T47D (cell line): ENCODE data around the gene GPX5.
"Not testable (repeated sequence)": the region's sequence is repeated elsewhere in the genome, so short reads cannot be mapped to it uniquely, and the experiment has no call there.

ENCODE experiments used
- DNase-seq, 2 experiments: peaks; one replicate each; pipeline versions ENCODE4 v3.0.0 to v3.0.0-alpha.2; 2011 to 2012; ENCODE audit warnings: low read depth in 1 of 2, low spot score in 1 of 2
- JUND ChIP-seq: IDR thresholded peaks from 2 replicates; pipeline ENCODE4 v1.6.1; 2012; ENCODE audit warnings: low read depth
- in situ Hi-C: cut with HindIII; loops from 2 replicates; pipeline ENCODE4 v1.10.0; 2016; ENCODE audit warnings: low sequenced_read_pairs, low pct_unique_long_range_greater_than_20kb

The GPX5 gene

GRCh38 chr6:28497893-28498292 lies 27.8 kb upstream of the GPX5 start:
- in situ Hi-C loops = no loop called here
- no peak for TF ChIP-seq JUND
- DNase-seq = no peak

- in situ Hi-C loops = no loop called here
- TF ChIP-seq JUND = no peak
- no peak for DNase-seq
These were observed 24.4 kb upstream of the GPX5 start for GRCh38 chr6:28501259-28501658.

- DNase-seq, in situ Hi-C loops: not testable (repeated sequence)
These were observed 23.5 kb upstream of the GPX5 start for GRCh38 chr6:28502136-28502535.

DNA sequence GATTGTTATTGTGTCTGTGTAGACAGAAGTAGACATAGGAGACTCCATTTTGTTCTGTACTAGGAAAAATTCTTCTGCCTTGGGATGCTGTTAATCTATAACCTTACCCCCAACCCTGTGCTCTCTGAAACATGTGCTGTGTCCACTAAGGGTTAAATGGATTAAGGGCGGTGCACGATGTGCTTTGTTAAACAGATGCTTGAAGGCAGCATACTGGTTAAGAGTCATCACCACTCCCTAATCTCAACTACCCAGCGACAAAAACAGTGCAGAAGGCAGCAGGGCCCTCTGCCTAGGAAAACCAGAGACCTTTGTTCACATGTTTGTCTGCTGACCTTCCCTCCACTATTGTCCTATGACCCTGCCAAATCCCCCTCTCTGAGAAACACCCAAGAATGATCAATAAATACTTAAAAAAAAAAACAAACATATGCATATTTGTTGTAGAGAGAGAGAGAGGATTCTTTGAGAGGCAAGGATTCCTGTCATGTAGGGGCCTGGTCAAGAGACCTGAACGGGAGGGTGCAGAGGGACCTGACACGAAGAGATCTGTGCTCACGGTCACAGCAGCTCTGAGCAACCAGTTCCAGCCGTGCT lies 22.9 kb upstream of the GPX5 start:
- DNase-seq, in situ Hi-C loops: not testable (repeated sequence)

GRCh38 chr6:28505733-28506132 lies 19.9 kb upstream of the GPX5 start:
- TF ChIP-seq JUND = no peak
- no peak for DNase-seq
- in situ Hi-C loops = no loop called here

DNA sequence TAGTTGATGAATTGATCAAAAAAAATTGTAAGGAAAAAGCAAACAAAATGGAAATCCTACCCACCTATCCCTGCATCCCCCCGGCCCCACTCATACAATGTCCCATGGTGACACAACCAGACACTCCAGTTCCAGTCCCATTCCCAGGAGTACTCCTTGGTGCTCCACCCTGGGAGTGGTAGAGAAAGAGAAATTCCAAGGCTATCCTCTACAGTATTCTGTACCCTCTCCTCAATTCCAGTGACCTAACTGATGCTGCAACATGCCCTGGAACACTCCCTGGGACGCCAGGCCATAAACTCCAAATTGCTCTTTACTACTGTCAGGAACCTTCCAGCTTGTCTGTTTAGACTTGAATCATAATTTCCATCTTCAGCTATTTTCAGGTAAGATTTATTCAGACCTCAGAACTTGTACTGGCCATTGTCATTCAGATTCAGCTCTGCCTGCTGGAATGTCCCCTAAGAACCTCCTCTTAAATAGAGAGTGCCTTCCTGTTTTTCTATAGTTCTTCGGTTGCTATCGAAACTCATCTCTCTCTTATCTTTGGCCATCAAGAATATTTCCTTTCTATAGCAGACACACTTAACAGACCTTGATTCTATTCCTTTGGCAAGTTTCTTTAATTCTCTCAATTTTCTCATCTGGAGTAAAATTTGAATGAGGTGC lies 18.7 kb upstream of the GPX5 start:
- TF ChIP-seq JUND = no peak
- in situ Hi-C loops = no loop called here
- no peak for DNase-seq

- DNase-seq = no peak
- TF ChIP-seq JUND = no peak
- in situ Hi-C loops = no loop called here
These were observed 13.9 kb upstream of the GPX5 start for GRCh38 chr6:28511628-28512300.

DNA sequence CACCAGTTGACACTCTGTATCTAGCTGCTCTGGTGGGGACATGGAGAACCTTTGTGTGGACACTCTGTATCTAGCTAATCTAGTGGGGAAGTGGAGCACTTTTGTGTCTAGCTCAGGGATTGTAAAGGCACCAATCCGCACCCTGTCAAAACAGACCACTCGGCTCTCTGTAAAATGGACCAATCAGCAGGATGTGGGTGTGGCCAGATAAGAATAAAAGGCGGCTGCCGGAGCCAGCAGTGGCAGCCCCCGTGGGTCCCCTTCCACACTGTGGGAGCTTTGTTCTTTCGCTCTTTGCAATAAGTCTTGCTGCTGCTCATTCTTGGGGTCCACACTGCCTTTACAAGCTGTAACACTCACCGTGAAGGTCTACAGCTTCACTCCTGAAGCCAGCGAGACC lies 13.3 kb upstream of the GPX5 start:
- DNase-seq, in situ Hi-C loops: not testable (repeated sequence)

- in situ Hi-C loops = no loop called here
- no peak for DNase-seq
- no peak for TF ChIP-seq JUND
These were observed 10.0 kb upstream of the GPX5 start, which contains the start of gene GPX6 for GRCh38 chr6:28515676-28516075. Gene GPX6, minus strand, starts transcription at chr6:28515793. Its CDS starts 50 bp downstream, at chr6:28515743.

GRCh38 chr6:28517964-28518363 lies 7.7 kb upstream of the GPX5 start:
- no peak for TF ChIP-seq JUND
- no peak for DNase-seq
- in situ Hi-C loops = no loop called here

- no peak for TF ChIP-seq JUND
- in situ Hi-C loops = no loop called here
- DNase-seq = no peak
These were observed 3.0 kb upstream of the GPX5 start for GRCh38 chr6:28522594-28523240.

- DNase-seq = no peak
- TF ChIP-seq JUND = no peak
- in situ Hi-C loops = no loop called here
These were observed 2.4 kb upstream of the GPX5 start for GRCh38 chr6:28523241-28523622.

- DNase-seq = no peak
- no peak for TF ChIP-seq JUND
- in situ Hi-C loops = no loop called here
These were observed 5.1 kb downstream of the GPX5 start for GRCh38 chr6:28530777-28531176.
